IPS DF 6.9 (cell line): ENCODE results near the gene P3H1.

Experiments
- DNase-seq: peaks from one replicate; pipeline ENCODE4 v3.0.0-alpha.2; 2013; ENCODE audit warnings: low read depth, low spot score
- H3K27ac ChIP-seq: one replicate; pipeline ENCODE4 v1.5.1; 2013; ENCODE audit warnings: low read length, control low read depth
- H3K27me3 ChIP-seq: 2 replicates; pipeline ENCODE4 v1.6.1; 2013; ENCODE audit warnings: mild to moderate bottlenecking, low read length; ENCODE audit not compliant: control insufficient read depth, insufficient read depth
- H3K36me3 ChIP-seq: 2 replicates; pipeline ENCODE4 v1.6.1; 2013; ENCODE audit warnings: low read length; ENCODE audit not compliant: control insufficient read depth, insufficient read depth
- H3K4me1 ChIP-seq: 2 replicates; pipeline ENCODE4 v1.6.1; 2013; ENCODE audit warnings: low read length; ENCODE audit not compliant: control insufficient read depth, insufficient read depth
- H3K4me3 ChIP-seq: 2 replicates; pipeline ENCODE4 v1.5.1; 2013; ENCODE audit warnings: mild to moderate bottlenecking, low read length
- H3K9me3 ChIP-seq: 2 replicates; pipeline ENCODE4 v1.6.1; 2013; ENCODE audit warnings: low read length, inconsistent platforms; ENCODE audit not compliant: control insufficient read depth, insufficient read depth
- WGBS: extraction: QIAGEN DNeasy Blood & Tissue Kit; methylation state at CpG from one replicate; pipeline ENCODE4 v1.1.7; 2013; ENCODE audit warnings: mixed read lengths, missing lambda C conversion rate; ENCODE audit not compliant: insufficient read length, insufficient coverage; 5-methylcytosine and 5-hydroxymethylcytosine counted together

The P3H1 gene

DNA sequence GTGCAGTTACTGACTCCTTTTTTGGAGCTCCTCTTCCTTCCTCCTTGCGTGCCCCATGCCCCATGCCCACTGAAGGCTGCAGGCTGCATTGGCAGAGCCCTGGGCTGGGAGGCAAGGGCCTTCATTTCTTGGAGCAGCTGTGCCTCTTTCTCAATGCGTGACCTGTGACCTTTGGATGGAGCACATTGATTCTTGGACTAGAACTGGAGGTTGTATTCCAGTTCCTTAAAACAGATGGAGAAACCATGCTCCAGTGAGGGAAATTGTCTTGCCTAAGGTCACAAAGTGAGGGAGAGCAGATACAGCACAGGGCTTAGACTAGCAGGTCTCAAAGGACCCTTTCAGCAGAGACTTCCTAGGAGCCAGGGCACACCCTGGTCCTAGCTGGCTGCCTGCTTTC is 27.0 kb upstream of the P3H1 start:
- Histone ChIP-seq H3K27ac (no peak overlapping the region), H3K4me3 (no peak overlapping the region), H3K36me3 (no peaks in the 10 kb centered on the region), H3K4me1 (no peaks in the 10 kb centered on the region), H3K27me3 (no peaks in the 10 kb centered on the region), H3K9me3 (no peaks in the 10 kb centered on the region)
- no peak for DNase-seq
- no CpG with 5 or more reads among the region's 2 CpGs for WGBS

GRCh38 chr1:42788021-42788420 is 21.2 kb upstream of the P3H1 start:
- no CpG with 5 or more reads among the region's 1 CpG for WGBS
- Histone ChIP-seq H3K27me3 (no peaks in the 10 kb centered on the region), H3K36me3 (no peaks in the 10 kb centered on the region), H3K4me3 (no peak overlapping the region), H3K9me3 (no peaks in the 10 kb centered on the region), H3K27ac (no peak overlapping the region), H3K4me1 (peaks cover 3% of the 10 kb centered on the region; the same call in 1 of the 2 replicates)
- DNase-seq, result no peak

GRCh38 chr1:42786097-42786496 is 19.3 kb upstream of the P3H1 start:
- no peak overlapping the region for H3K27ac ChIP-seq
- no peak overlapping the region for H3K4me3 ChIP-seq
- DNase-seq, result no peak
- H3K27me3 ChIP-seq, result no peaks in the 10 kb centered on the region
- WGBS, result no CpG with 5 or more reads among the region's 5 CpGs
- no peaks in the 10 kb centered on the region for H3K9me3 ChIP-seq
- H3K4me1 ChIP-seq, result peaks cover 3% of the 10 kb centered on the region; the same call in 1 of the 2 replicates
- H3K36me3 ChIP-seq, result peaks cover under 1% of the 10 kb centered on the region; the same call in 1 of the 2 replicates

GRCh38 chr1:42784946-42785693 is 18.3 kb upstream of the P3H1 start, which contains the start of gene TMEM269:
TMEM269 (plus strand) TSS chr1:42784991; CDS start chr1:42789894, 4,903 bp downstream.
- no peak within 1 kb of the TSS for H3K4me3 ChIP-seq
- no peaks in the 10 kb centered on the region for H3K27me3 ChIP-seq
- peaks cover 5% of the 10 kb centered on the region; the same call in 1 of the 2 replicates for H3K36me3 ChIP-seq
- no peak within 1 kb of the TSS for H3K27ac ChIP-seq
- no peak for DNase-seq
- H3K9me3 ChIP-seq, result no peaks in the 10 kb centered on the region
- peaks cover 3% of the 10 kb centered on the region; the same call in 1 of the 2 replicates for H3K4me1 ChIP-seq
- WGBS, result no CpG with 5 or more reads among the region's 54 CpGs

GRCh38 chr1:42784547-42784945 is 17.7 kb upstream of the P3H1 start:
- peaks cover 5% of the 10 kb centered on the region; the same call in 1 of the 2 replicates for H3K36me3 ChIP-seq

DNA sequence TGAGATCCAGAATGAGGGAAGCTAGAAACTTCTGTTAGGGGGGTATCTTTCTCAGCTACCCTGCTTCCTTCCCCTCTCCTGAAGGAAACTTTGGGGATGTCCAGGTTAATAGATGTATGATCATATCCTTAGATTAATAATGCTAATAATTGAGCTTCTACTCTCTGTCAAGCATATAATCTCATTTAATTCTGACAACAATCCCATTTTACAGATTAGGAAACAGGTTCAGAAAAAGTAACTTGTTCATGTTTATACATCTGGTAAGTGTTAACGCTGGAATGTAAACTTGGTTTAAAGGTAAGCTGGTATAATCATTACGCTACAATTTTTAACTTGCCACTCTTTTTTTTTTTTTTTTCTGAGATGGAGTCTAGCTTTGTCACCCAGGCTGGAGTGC is 16.3 kb upstream of the P3H1 start:
- Histone ChIP-seq H3K36me3 (peaks cover 5% of the 10 kb centered on the region; the same call in 1 of the 2 replicates), H3K4me1 (peaks cover 3% of the 10 kb centered on the region; the same call in 1 of the 2 replicates), H3K4me3 (no peak overlapping the region), H3K27ac (no peak overlapping the region), H3K27me3 (no peaks in the 10 kb centered on the region), H3K9me3 (no peaks in the 10 kb centered on the region)
- no CpG with 5 or more reads among the region's 2 CpGs for WGBS
- DNase-seq, result no peak

More at GRCh38 chr1:42784547-42784945, 17.7 kb upstream of the P3H1 start:
- Histone ChIP-seq H3K4me3 (no peak overlapping the region), H3K9me3 (no peaks in the 10 kb centered on the region), H3K27me3 (no peaks in the 10 kb centered on the region), H3K4me1 (peaks cover 3% of the 10 kb centered on the region; the same call in 1 of the 2 replicates), H3K27ac (no peak overlapping the region)
- DNase-seq, result no peak
- no CpG with 5 or more reads among the region's 18 CpGs for WGBS

GRCh38 chr1:42780176-42780575 is 13.3 kb upstream of the P3H1 start:
- no CpG with 5 or more reads among the region's 1 CpG for WGBS

GRCh38 chr1:42779725-42780124 is 12.9 kb upstream of the P3H1 start:
- Histone ChIP-seq H3K27ac (no peak overlapping the region), H3K27me3 (no peaks in the 10 kb centered on the region), H3K4me3 (no peak overlapping the region), H3K36me3 (peaks cover 17% of the 10 kb centered on the region), H3K9me3 (no peaks in the 10 kb centered on the region), H3K4me1 (no peaks in the 10 kb centered on the region; the same call in 1 of the 2 replicates)
- 100% methylated on average over 1 of the region's 2 CpGs for WGBS
- no peak for DNase-seq

More at GRCh38 chr1:42780176-42780575, 13.3 kb upstream of the P3H1 start:
- no peak overlapping the region for H3K27ac ChIP-seq
- DNase-seq, result no peak
- H3K36me3 ChIP-seq, result peaks cover 14% of the 10 kb centered on the region
- H3K4me3 ChIP-seq, result no peak overlapping the region
- H3K27me3 ChIP-seq, result no peaks in the 10 kb centered on the region
- H3K9me3 ChIP-seq, result no peaks in the 10 kb centered on the region
- peaks cover 2% of the 10 kb centered on the region; the same call in 1 of the 2 replicates for H3K4me1 ChIP-seq

DNA sequence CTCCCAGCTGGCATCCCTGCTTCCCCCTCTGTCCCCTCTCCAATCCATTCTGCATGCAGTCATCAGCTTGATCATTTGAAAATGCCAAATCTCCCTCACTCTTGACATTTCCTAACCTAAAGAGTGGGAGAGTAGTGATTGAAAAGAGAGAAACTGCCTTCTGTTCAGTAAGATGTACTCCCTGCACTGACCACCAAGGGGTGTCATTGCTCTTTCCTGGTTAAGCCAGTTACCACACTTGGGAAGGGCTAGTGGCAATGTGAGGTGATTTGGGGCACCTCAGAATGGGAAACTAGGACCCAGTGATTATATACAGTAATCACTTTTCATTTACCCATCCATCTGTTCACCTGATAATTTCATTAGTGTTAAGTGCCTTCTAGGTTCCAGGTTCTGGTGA is 11.0 kb upstream of the P3H1 start:
- no peak for DNase-seq
- peaks cover 17% of the 10 kb centered on the region for H3K36me3 ChIP-seq

DNA sequence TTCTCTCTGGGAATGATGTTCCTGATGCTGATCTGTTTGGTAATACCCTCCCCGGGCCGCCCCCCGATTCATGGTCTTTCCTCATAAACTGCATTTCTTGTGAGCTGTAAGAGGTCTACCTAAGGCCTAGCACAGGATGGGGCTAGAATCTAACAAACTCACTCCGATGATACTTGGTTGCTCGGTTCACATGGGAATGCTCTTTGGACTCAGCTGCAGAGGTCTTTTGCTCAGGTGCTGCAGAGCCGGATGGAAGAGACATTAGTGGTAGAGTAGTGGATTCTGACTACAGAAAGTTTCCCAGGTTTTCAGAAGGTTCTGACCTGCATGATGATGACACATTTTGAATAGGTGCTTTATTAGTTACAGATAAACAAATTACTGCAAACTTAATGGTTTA is 9.7 kb upstream of the P3H1 start:
- Histone ChIP-seq H3K4me1 (no peaks in the 10 kb centered on the region), H3K9me3 (no peaks in the 10 kb centered on the region), H3K36me3 (peaks cover 17% of the 10 kb centered on the region), H3K27ac (no peak overlapping the region), H3K4me3 (no peak overlapping the region), H3K27me3 (no peaks in the 10 kb centered on the region)
- no peak for DNase-seq
- WGBS, result no CpG with 5 or more reads among the region's 6 CpGs

More for the DNA sequence above, 11.0 kb upstream of the P3H1 start:
- Histone ChIP-seq H3K4me1 (no peaks in the 10 kb centered on the region), H3K4me3 (no peak overlapping the region), H3K27ac (no peak overlapping the region), H3K9me3 (no peaks in the 10 kb centered on the region), H3K27me3 (no peaks in the 10 kb centered on the region)
